Lower leg skin (tissue), 4 donors: ENCODE results near the gene ANKUB1. TPM values are rescaled to one million over a fixed set of nuclear protein-coding genes. Genes with fewer than 3 reads are reported as not detected.

Experiments
- DNase-seq, 2 donors: peaks; one replicate each; pipeline ENCODE4 v3.0.0-alpha.2; 2019; ENCODE audit warnings: low spot score in 2 of 2
- H3K4me3 ChIP-seq: fragments of 200-600 bp; sonication (generic); 2 replicates; pipeline ENCODE4 v1.5.1; 2017; ENCODE audit warnings: mild to moderate bottlenecking, low read depth; ENCODE audit not compliant: poor library complexity, severe bottlenecking
- CTCF ChIP-seq, 3 donors: fragments of 450-650 bp; IDR thresholded peaks; one replicate each; pipeline ENCODE4 v1.5.1; 2016; ENCODE audit warnings: antibody characterized with exemption in 3 of 3, mild to moderate bottlenecking in 3 of 3, moderate library complexity in 2 of 3
- POLR2A ChIP-seq, 2 donors: fragments of 450-650 bp; IDR thresholded peaks; one replicate each; pipeline ENCODE4 v1.6.1; 2016 to 2017; ENCODE audit warnings: antibody characterized with exemption in 2 of 2, mild to moderate bottlenecking in 1 of 2, moderate library complexity in 1 of 2
- WGBS, 2 donors: methylation state at CpG; one replicate each; pipeline ENCODE4 v1.1.5; 2018; 5-methylcytosine and 5-hydroxymethylcytosine counted together
- intact Hi-C: fragments of 100-400 bp; cut with DNase I; formaldehyde crosslinking; loops from one replicate; pipeline ENCODE4 v1.15.0; 2023; ENCODE audit warnings: low total_unique reads
- total RNA-seq, 4 donors: library from RNA; depleted of rRNA; stranded (reverse); fragments of >200 nt; gene quantifications; one replicate each; pipeline ENCODE4 v1.1.0, GENCODE V29; 2016

The ANKUB1 gene
- total RNA-seq, 4 donors from 2014 or later: not detected

DNA sequence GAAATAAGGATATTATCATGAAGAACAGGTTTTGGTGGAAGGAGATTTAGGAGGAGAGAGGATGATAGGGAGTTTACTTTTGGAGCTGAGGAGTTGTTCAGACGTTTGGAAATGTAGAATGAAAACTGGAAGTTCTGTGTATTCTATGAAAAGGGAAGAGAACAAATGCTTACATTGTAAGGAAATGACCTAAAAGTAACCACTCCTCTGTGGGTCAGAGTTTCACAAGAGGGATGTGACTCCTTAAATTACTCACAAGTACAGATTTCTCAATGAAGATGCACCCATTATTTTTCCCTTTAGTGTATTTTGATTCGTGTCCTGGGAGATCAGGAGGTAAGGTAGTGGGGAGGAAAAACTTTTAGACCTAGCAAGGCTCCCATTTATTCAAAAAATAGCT, 24.6 kb upstream of the ANKUB1 start:
- DNase-seq: no peak
- H3K4me3 ChIP-seq: no peak overlapping the region
- TF ChIP-seq POLR2A (IDR thresholded peaks at IDR 0.05): no peak
- 34 to 45% methylated on average over 2 of the region's 2 CpGs for WGBS, 2 donors
- intact Hi-C loops: no loop called here

DNA sequence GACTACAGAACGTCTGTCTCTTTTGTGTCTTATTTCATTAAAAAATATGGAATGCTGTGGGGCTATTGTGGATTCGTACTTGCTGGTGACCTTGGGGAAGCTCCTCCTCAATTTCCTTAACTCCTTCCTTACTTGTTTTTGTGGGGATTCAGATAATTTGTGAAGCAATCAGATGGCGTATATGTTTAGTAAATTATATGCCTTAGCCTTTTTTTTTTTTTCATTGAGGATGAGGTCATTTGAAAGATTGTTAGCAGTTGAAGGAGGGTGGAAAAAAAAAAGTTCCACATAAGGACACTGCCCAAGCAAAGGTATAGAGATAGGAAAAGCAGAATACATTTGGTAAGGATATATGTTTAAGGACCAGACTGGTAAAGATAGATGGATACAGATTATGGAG, 24.0 kb upstream of the ANKUB1 start:
- no peak overlapping the region for H3K4me3 ChIP-seq
- intact Hi-C loops: no loop called here
- no peak for TF ChIP-seq CTCF (IDR thresholded peaks at IDR 0.05)
- no peak for TF ChIP-seq POLR2A (IDR thresholded peaks at IDR 0.05)
- no peak for DNase-seq
- 37 to 41% methylated on average over 3 of the region's 3 CpGs for WGBS, 2 donors

GRCh38 chr3:149815728-149816127, 23.4 kb upstream of the ANKUB1 start:
- no peak for DNase-seq
- H3K4me3 ChIP-seq: no peak overlapping the region
- no peak for TF ChIP-seq POLR2A (IDR thresholded peaks at IDR 0.05)
- no peak for TF ChIP-seq CTCF (IDR thresholded peaks at IDR 0.05)
- intact Hi-C loops: no loop called here
- WGBS, 2 donors: 87 to 96% methylated on average over 3 of the region's 3 CpGs

DNA sequence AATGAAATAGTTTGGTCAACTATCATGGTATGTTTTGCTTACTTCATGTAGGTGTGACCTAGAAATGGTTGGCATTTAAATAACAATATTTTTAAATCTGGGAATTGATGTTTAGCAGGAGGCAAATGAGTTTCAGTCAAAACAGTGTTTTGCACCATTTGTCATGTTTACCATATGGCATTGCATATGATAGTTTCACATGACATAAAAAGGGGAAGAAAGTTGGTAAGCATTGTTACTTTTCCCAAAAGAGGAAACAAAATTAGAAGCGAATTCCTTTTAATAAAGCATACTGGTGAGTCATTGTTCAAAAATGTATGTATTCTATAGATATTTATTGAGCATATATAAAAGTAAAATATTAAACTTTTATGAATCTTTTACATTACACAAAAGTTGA, 23.0 kb upstream of the ANKUB1 start:
- no peak for DNase-seq
- H3K4me3 ChIP-seq: no peak overlapping the region
- intact Hi-C loops: no loop called here
- no peak for TF ChIP-seq POLR2A (IDR thresholded peaks at IDR 0.05)
- TF ChIP-seq CTCF (IDR thresholded peaks at IDR 0.05): no peak
- WGBS, 2 donors: 61 to 64% methylated on average over 1 of the region's 1 CpG

- peak overlapping the region; percentile 79 for H3K4me3 ChIP-seq
- TF ChIP-seq POLR2A (IDR thresholded peaks at IDR 0.05) (no peak), CTCF (IDR thresholded peaks at IDR 0.05) (no peak)
- DNase-seq: peak in 1 of 2 donors; percentile 16
- intact Hi-C loops: no loop called here
- 0 to 1% methylated on average over 25 to 29 of the region's 29 CpGs for WGBS, 2 donors
Measured at GRCh38 chr3:149813367-149814281, 21.3 kb upstream of the ANKUB1 start.

GRCh38 chr3:149812606-149813366, 20.4 kb upstream of the ANKUB1 start, which contains the start of gene RNF13:
Gene RNF13 (plus strand): TSS chr3:149813215. CDS start chr3:149846027, 32,812 bp downstream.
- intact Hi-C loops: no loop called here
- peak; percentile 98 to 100 for DNase-seq
- TF ChIP-seq POLR2A (IDR thresholded peaks at IDR 0.05): peak in 1 of 2 donors; percentile 46
- TF ChIP-seq CTCF (IDR thresholded peaks at IDR 0.05): no peak
- 0 to 1% methylated on average over 37 to 40 of the region's 56 CpGs for WGBS, 2 donors
- peak within 1 kb of the TSS; percentile 79 for H3K4me3 ChIP-seq
